IPS-18a (cell line): ENCODE results near the gene FOXA2.
A peak's percentile ranks its signal among the peaks of the same experiment; 100 is the strongest.

Experiments used
- H3K27ac ChIP-seq: one replicate; pipeline ENCODE4 v1.5.1; 2013; ENCODE audit warnings: low read length
- H3K27me3 ChIP-seq: one replicate; pipeline ENCODE4 v1.6.1; 2013; ENCODE audit warnings: mild to moderate bottlenecking, low read length; ENCODE audit not compliant: control insufficient read depth, insufficient read depth
- H3K36me3 ChIP-seq: one replicate; pipeline ENCODE4 v1.6.1; 2013; ENCODE audit warnings: low read depth, low read length; ENCODE audit not compliant: control insufficient read depth
- H3K4me1 ChIP-seq: one replicate; pipeline ENCODE4 v1.6.1; 2013; ENCODE audit warnings: low read depth, low read length; ENCODE audit not compliant: control insufficient read depth
- H3K4me3 ChIP-seq: one replicate; pipeline ENCODE4 v1.5.1; 2013; ENCODE audit warnings: low read length
- H3K9ac ChIP-seq: one replicate; pipeline ENCODE4 v1.6.1; 2013; ENCODE audit warnings: mild to moderate bottlenecking, low read length, moderate library complexity
- H3K9me3 ChIP-seq: one replicate; pipeline ENCODE4 v1.6.1; 2013; ENCODE audit warnings: low read depth, low read length; ENCODE audit not compliant: control insufficient read depth

The FOXA2 gene

GRCh38 chr20:22584522-22584921 lies at the start of gene FOXA2:
TSS of gene FOXA2 (minus strand) at chr20:22584572. CDS start at chr20:22584278, 294 bp downstream.
- H3K27me3 ChIP-seq, result peaks cover 99% of the 10 kb centered on the region
- peaks cover 11% of the 10 kb centered on the region for H3K4me1 ChIP-seq
- H3K4me3 ChIP-seq, result peak within 1 kb of the TSS; percentile 35
- no peak within 1 kb of the TSS for H3K9ac ChIP-seq
- no peaks in the 10 kb centered on the region for H3K36me3 ChIP-seq
- H3K27ac ChIP-seq, result no peak within 1 kb of the TSS
- peaks cover 5% of the 10 kb centered on the region for H3K9me3 ChIP-seq

GRCh38 chr20:22630701-22631100 lies 46.3 kb upstream of the FOXA2 start:
- Histone ChIP-seq H3K36me3 (no peaks in the 10 kb centered on the region), H3K9me3 (no peaks in the 10 kb centered on the region), H3K27ac (no peak overlapping the region), H3K4me1 (no peaks in the 10 kb centered on the region), H3K4me3 (no peak overlapping the region), H3K27me3 (no peaks in the 10 kb centered on the region), H3K9ac (no peak overlapping the region)

GRCh38 chr20:22629927-22630326 lies 45.6 kb upstream of the FOXA2 start:
- no peak overlapping the region for H3K9ac ChIP-seq
- no peaks in the 10 kb centered on the region for H3K9me3 ChIP-seq
- H3K4me3 ChIP-seq, result no peak overlapping the region
- H3K4me1 ChIP-seq, result no peaks in the 10 kb centered on the region
- H3K27ac ChIP-seq, result no peak overlapping the region
- no peaks in the 10 kb centered on the region for H3K36me3 ChIP-seq
- H3K27me3 ChIP-seq, result no peaks in the 10 kb centered on the region

- H3K27ac ChIP-seq, result no peak overlapping the region
- no peak overlapping the region for H3K4me3 ChIP-seq
- no peaks in the 10 kb centered on the region for H3K4me1 ChIP-seq
- H3K9ac ChIP-seq, result no peak overlapping the region
- H3K27me3 ChIP-seq, result no peaks in the 10 kb centered on the region
- H3K36me3 ChIP-seq, result no peaks in the 10 kb centered on the region
- H3K9me3 ChIP-seq, result no peaks in the 10 kb centered on the region
Observed at GRCh38 chr20:22629447-22629846, 45.1 kb upstream of the FOXA2 start.

- Histone ChIP-seq H3K4me1 (no peaks in the 10 kb centered on the region), H3K27me3 (peaks cover 4% of the 10 kb centered on the region), H3K27ac (no peak overlapping the region), H3K36me3 (no peaks in the 10 kb centered on the region), H3K4me3 (no peak overlapping the region), H3K9ac (no peak overlapping the region), H3K9me3 (no peaks in the 10 kb centered on the region)
Observed at GRCh38 chr20:22626496-22626895, 42.1 kb upstream of the FOXA2 start.

- Histone ChIP-seq H3K27me3 (peaks cover 30% of the 10 kb centered on the region), H3K36me3 (no peaks in the 10 kb centered on the region), H3K4me3 (no peak overlapping the region), H3K27ac (no peak overlapping the region), H3K9me3 (no peaks in the 10 kb centered on the region), H3K4me1 (peaks cover 18% of the 10 kb centered on the region), H3K9ac (no peak overlapping the region)
Observed at GRCh38 chr20:22623211-22623610, 38.8 kb upstream of the FOXA2 start.

GRCh38 chr20:22620342-22620741 lies 36.0 kb upstream of the FOXA2 start:
- Histone ChIP-seq H3K9ac (no peak overlapping the region), H3K4me1 (peaks cover 18% of the 10 kb centered on the region), H3K9me3 (no peaks in the 10 kb centered on the region), H3K27ac (no peak overlapping the region), H3K4me3 (peak overlapping the region; percentile 32), H3K36me3 (no peaks in the 10 kb centered on the region), H3K27me3 (peaks cover 33% of the 10 kb centered on the region)

- Histone ChIP-seq H3K36me3 (no peaks in the 10 kb centered on the region), H3K9me3 (no peaks in the 10 kb centered on the region), H3K27me3 (peaks cover 33% of the 10 kb centered on the region), H3K4me3 (peak overlapping the region; percentile 32), H3K9ac (no peak overlapping the region), H3K4me1 (peaks cover 18% of the 10 kb centered on the region), H3K27ac (no peak overlapping the region)
Observed at GRCh38 chr20:22619806-22620205, 35.4 kb upstream of the FOXA2 start.

- Histone ChIP-seq H3K36me3 (no peaks in the 10 kb centered on the region), H3K9ac (no peak overlapping the region), H3K27me3 (peaks cover 33% of the 10 kb centered on the region), H3K4me3 (no peak overlapping the region), H3K27ac (no peak overlapping the region), H3K9me3 (no peaks in the 10 kb centered on the region), H3K4me1 (peaks cover 18% of the 10 kb centered on the region)
Observed at GRCh38 chr20:22619272-22619671, 34.9 kb upstream of the FOXA2 start.

GRCh38 chr20:22617160-22617559 lies 32.8 kb upstream of the FOXA2 start:
- H3K36me3 ChIP-seq, result no peaks in the 10 kb centered on the region
- no peak overlapping the region for H3K27ac ChIP-seq
- peaks cover 33% of the 10 kb centered on the region for H3K27me3 ChIP-seq
- peaks cover 18% of the 10 kb centered on the region for H3K4me1 ChIP-seq
- H3K9me3 ChIP-seq, result no peaks in the 10 kb centered on the region
- H3K9ac ChIP-seq, result no peak overlapping the region
- no peak overlapping the region for H3K4me3 ChIP-seq

GRCh38 chr20:22616551-22616950 lies 32.2 kb upstream of the FOXA2 start:
- no peak overlapping the region for H3K4me3 ChIP-seq
- H3K4me1 ChIP-seq, result peaks cover 21% of the 10 kb centered on the region
- no peak overlapping the region for H3K9ac ChIP-seq
- no peak overlapping the region for H3K27ac ChIP-seq
- peaks cover 29% of the 10 kb centered on the region for H3K27me3 ChIP-seq
- no peaks in the 10 kb centered on the region for H3K9me3 ChIP-seq
- H3K36me3 ChIP-seq, result no peaks in the 10 kb centered on the region

GRCh38 chr20:22615425-22615824 lies 31.1 kb upstream of the FOXA2 start:
- Histone ChIP-seq H3K27me3 (peaks cover 22% of the 10 kb centered on the region), H3K9me3 (no peaks in the 10 kb centered on the region), H3K27ac (no peak overlapping the region), H3K4me1 (peaks cover 18% of the 10 kb centered on the region), H3K36me3 (no peaks in the 10 kb centered on the region), H3K4me3 (no peak overlapping the region), H3K9ac (no peak overlapping the region)
